ENCODE data around the gene WNT16.

GRCh38 chr7:121371883-121372282, 43.1 kb downstream of the WNT16 start:
- TF ChIP-seq ZNF274 (IDR thresholded peaks at IDR 0.05; ENCODE audit: low read depth, low read length) (no peak), YY1 (IDR thresholded peaks at IDR 0.05; ENCODE audit: insufficient read depth, insufficient read length) (no peak), SUZ12 (IDR thresholded peaks at IDR 0.05; ENCODE audit: extremely low read depth, insufficient read depth, insufficient read length) (no peak)

Data from NT2/D1 (cell line).